ELF-1 (cell line): ENCODE results near the gene PHF21A.
"Not testable (repeated sequence)": the region's sequence is repeated elsewhere in the genome, so short reads cannot be mapped to it uniquely, and the experiment has no call there.

Experiments used
- DNase-seq: peaks from one replicate; pipeline ENCODE4 v3.0.0-alpha.2; 2016; ENCODE audit warnings: low read depth, low spot score

Gene PHF21A

DNA sequence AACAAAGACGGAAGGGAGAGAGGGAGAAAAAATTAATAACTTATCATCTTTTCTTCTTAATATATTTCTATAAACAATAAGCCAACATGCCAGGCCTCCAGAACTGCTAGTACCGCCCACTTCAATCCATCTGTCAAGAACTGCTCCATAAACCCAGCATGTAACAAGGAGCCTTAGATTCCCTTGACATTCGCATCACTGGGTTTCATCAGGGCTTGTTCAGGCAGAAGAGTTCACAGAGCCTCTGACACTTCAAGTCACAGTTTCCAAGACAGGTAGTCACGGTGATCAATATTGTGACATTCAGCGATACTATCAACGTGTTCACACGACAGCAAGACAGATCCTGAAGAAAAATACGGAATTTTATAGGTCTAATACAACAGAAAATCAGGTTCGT is 137.1 kb downstream of the PHF21A start:
- no peak for DNase-seq

DNA sequence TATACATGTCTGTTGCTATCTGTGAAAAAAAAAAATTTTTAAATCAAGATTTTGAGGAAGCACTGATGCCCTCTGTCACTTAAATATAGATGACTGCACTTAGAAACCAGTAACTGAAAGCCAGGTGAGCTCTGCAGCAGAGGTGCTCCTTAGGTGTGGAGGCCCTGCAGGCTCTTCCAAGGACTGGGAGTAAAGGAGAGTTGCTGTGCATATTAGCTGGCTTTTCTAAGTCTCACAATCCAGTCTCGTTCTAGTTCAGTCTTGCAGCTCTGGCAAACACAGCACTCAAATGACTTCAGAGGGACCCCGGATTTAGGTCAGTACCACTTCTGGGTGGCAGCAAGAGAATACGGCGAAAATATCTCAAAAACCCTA is 137.8 kb downstream of the PHF21A start:
- DNase-seq: peak; percentile 29

DNA sequence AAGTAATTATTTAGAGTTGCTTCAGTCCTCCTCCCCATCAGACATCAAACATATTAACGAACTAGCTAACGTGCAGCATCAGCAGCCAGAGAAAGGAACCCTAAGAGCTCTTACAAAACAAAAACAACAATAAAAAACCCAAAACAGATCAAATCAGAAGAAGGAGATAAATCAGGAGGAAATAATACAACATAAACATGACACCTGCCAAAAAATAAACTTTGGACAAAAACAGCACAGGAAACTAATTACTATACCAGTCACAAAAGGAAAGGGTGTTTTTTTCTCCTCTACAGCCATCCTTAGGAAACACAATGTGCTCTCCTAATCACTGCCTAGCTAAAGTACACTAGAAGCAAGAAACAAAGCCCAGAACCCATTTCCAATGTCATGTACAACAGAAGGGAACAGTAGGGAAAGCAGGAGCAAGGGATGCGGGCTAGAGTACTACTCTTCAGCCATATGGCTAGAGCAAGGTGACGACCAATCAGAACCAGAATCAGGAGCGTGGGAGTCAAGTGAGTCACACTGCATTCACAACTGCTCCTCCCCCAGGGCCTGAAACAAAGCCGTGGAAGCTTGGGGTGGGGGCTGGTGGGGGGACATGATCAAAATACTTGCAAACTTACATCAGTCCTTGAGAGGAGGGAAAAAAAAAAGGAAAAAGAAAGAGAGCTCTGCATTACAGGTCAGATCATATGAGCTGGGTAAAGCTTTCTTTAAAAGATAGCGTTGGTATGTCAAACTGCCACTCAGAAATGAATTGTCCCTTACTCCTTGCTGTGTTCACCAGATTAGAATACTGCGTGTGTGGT is 138.4 kb downstream of the PHF21A start:
- DNase-seq: peak; percentile 90

DNA sequence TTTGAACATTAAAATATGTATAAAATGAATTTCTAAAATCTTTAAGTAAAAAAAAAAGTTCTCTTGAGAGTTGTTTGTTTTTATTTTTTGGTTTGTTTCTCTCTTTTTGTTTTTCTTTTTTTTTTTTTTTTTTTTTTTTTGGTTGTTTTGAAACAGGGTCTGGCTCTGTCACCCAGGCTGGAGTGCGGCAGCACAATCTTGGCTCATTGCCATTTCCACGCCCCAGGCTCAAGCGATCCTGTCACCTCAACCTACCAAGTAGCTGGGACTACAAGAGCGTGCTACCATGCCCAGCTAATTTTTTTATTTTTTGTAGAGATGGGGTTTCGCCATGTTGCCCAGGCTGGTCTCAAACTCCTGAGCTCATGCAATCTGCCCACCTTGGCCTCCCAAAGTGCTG is 139.4 kb downstream of the PHF21A start:
- DNase-seq: not testable (repeated sequence)

DNA sequence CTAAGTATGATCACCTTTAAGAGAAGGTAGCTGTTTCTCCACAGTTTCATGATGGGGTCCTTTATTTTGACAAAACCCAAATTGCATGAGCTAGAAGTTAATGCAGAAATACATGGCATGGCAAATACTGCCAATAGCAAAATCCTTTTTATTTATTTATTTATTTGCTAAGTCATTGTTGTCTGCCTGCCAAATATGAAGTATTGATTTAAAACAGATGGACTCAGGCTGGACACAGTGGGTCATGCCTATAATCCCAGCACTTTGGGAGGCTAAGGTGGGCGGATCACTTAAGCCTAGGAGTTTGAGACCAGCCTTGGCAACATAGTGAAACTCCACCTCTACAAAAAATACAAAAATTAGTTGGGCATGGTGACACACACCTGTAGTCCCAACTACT is 146.4 kb downstream of the PHF21A start:
- DNase-seq: no peak

DNA sequence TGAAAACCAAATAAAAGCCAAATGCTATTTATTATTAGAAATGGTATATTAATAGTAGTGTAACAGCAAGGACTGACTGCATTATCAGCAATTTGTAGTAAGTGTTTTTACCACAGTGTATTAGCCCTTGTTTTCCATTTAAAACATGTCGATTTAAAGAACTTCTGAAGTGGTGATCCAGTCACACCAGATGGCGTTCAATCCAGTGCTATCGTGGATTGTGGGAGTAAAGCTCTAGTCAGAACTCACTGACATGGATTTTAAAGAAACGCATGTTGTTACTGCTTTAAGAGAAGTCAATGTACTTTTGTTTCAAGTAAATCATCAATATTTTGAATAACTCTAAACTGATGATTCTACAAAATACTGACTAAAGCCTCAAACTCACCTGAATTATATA is 147.7 kb downstream of the PHF21A start:
- no peak for DNase-seq

DNA sequence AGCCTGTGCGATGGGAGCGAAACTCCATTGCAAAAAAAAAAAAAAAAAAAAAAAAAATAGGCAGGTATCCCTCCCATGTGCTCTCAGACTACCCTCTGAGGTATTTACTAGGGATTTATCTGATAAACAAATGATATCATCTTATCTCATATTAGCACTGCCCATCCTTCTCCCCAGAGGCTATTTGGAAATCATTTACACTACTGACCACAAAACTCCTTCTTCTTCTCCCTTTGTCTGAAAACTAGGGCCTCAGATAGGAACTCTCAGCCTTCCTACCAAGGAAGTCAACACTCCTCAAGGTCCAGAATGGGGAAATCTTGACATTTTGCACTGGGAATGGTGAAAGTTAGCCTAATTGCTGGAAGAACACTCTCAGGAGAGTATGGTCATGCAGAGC is 152.4 kb downstream of the PHF21A start:
- DNase-seq: no peak

DNA sequence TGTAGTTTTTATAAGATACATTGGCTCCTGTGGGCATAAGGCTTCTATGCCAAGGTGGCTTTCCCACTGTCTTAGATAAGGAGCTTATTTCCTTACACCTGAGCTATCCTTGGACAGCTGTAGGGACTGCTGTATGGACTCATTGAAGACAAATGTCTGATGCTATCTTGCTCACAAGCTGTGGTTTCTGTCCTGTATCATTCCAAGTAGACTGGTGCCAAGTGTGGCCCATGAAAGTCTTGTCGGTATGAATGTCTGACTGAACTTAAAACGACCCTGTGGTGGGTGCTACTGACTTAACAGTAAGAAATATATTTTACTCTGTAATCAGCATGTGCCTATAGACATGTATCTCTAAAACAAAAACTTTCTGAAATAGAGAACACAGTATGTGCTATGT is 153.7 kb downstream of the PHF21A start:
- DNase-seq: no peak

DNA sequence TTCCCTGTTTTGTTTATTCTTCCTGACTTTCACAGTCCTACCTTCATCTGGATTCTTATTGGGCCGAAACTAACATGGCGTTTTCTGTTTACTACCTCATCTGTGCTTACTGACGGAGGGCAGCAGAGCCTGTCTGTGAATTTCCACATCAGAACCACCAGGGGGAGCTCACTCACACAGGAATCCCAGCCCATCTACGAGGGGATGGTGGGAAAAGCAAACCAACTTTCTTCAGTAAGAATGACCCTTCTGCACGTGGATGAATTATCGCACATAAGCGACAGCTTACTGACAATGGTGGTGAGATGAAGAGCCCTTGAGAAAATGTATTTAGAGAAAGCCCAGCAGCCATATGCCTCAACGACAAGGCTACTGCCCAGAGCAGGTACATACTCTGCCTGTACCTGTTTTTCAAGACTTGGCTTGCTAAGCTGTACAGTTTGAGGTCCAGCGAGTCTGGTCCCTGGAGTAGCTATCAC is 156.3 kb downstream of the PHF21A start:
- DNase-seq: peak; percentile 87

DNA sequence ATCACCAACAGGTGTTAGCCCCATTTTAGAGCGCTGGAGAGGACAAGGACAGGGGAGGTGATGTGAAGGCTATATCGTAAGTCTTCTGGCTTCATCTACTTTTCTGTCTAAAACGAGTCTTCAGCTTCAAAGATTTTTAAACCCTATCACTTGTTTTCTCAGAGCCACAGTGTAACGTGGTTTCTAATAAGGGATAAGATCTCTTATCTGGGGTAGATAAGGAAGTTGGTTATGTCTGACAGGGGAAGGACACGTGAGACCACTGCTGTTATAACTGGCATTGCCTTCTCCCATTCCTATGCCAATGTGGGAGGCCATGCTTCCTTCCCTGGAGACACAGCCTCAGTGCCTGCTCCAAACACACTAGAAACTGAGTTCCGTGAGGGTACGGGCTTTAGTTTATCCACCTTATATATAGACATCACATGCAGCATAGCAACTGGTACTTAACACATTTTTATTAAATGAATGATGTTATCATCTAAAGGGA is 159.5 kb downstream of the PHF21A start:
- no peak for DNase-seq

DNA sequence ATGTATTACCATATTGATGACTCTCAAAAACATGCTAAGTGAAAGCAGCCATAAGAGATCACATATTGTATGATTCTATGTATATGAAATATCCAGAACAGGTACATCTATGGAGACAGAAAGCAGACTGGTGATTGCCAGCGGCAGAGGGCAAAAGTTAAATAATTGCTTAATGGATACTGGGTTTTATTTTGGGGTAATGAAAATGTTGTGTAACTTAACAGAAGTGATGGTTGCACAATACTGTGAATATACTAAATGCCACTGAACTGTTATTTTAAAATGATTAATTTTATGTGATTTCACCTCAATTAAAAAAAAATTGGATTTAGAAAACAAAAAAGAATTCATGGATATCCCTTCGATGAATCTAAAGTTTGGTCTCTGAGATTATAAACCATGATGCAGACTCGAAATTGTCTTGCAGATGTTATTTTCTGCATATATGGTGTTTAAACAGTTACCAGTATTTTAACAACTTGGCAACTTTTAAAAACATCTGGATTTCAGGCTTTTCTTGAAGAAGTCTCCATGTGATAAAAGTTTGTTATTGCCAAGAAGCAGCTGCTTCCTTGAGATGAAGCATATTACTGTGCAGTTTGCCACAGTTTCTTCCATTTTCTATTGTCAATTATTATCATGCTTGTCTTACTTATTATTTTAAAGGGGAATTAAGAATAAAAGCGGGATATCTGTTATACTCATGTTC is 160.7 kb downstream of the PHF21A start:
- no peak for DNase-seq

DNA sequence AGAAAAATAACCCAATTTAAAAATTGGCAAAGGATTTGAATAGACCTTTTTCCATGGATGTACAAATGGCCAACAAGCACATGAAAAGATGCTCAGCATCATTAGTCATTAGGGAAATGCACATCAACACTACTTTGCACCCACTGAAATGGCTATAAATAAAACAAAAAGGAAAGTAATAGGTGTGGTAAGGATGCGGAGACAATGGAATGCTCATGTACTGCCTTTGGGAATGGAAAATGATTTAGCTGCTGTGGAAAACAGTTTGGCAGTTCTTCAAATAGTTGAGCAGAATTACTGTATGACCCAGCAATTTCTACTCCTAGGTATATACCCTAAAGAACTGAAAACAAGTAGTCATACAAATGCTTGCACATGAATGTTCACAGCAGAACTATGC is 161.4 kb downstream of the PHF21A start:
- no peak for DNase-seq

DNA sequence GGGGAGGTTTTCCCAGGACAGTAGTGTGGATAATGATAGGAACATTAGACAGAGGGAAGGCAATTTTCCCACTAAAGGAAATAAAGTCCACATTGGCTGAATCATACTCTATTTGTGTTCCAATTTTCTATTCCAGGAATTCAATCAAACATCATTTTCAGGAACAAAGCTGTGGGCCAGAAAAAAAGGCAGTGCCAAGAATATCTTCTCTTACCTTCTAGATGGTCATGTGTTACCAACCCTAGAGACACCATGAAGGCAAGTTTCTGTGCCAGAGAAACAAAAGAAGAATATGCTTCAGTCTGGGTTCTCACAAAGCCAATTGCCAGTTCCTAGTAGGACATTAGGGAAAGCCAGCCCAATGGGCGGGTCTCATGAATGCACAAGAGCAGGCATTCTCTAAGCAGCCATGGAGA is 171.3 kb downstream of the PHF21A start:
- no peak for DNase-seq

DNA sequence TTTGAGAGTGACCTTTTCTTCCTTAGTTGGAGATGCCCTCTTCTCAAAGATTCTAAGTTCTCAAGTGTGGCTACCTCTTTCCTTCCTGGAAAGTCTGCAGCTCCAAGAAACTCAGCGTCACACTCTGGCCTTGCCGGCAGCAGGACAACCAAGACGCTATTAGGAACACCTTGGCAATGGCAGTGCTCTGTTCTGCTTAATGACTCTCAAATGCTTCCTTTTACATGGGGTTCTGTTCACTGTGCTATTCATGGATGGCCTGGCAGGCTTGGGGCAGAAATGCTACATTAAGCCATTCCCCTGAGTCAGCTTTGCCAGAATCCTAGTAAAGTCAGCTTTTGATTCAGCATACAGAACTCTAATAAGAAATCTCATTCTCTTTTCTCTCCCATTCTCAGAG is 172.9 kb downstream of the PHF21A start:
- DNase-seq: no peak

DNA sequence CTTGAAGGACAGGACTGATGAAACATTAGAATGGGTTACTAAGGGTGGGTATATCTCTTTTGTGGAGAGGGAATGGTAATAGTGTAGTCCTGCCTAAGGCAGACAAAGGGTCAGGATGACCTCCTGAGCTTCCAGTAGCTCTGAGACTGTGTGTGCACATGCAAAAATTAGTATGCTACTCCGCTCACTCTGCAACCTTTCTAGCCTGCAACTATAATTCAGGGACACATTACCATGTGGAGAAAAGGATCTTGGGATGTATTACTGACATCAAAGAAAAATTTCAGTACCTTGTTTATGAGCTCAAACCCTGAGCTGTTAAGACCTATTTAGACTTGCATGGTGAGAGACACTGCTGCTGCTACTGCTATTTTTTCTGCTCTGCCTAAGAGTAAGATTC is 173.4 kb downstream of the PHF21A start:
- no peak for DNase-seq

DNA sequence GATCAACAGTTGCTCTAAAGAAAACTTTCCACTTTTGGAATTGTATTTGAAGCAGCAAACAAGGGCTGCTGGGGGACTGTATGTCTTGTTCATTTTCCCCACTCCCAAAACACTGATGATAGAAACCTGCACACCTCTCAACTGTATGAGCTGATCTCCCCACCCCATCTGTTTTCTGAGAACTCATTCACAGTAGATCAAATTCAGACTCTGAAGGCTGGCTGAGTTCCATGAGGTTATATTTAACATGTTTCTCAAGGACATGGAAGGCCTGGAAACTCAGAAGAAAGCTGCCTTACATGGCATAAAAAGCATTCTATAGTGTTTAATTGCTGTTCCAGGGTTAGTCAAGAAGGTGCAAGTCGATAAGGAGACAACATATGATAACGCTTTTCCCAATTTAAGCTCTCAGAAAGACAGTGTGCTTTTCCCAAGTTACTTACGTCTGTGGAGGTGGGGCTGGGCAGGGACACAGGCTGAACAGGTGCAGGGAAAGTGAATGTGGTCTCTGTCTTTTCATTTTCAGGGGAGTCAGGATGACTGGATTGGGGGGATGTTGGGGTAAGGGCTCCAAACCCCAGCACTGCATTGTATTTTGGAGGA is 175.8 kb downstream of the PHF21A start:
- DNase-seq: no peak

DNA sequence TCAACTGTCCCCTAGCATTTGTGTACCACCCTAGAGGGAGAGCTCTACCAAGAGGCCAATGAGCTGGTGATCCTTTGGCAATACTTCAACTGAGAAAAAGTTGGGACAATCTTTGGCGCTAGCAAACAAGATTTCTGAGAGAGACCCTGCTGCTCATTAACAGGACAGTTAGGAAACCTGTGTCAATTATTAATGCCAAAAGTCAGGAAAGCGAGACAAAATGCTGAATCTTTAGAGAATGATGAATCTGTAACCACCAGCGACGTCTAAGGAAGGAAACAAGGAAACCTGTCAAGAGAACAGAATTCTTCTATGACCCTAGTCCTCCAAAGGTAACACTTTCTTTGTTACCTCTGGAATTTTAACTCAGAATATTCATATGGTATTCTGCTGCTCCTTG is 178.9 kb downstream of the PHF21A start:
- DNase-seq: no peak

DNA sequence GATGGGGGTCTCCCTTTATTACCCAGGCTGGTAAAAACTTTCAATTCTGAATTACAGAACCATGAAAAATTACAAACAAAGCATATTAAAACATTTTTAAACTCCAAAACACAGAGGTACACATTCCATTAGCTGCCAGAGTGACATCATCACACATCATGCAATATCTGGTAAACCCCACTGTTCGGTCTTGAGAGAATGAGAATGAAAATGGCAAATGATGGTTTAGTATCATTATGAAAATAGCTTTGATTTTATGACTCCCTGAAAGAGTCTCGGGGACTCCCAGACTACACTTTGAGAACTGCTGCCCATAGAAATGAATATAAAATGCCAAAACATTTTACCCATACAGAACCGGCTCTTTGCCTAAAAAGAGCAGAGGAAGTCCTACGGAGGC is 180.0 kb downstream of the PHF21A start:
- DNase-seq: no peak

DNA sequence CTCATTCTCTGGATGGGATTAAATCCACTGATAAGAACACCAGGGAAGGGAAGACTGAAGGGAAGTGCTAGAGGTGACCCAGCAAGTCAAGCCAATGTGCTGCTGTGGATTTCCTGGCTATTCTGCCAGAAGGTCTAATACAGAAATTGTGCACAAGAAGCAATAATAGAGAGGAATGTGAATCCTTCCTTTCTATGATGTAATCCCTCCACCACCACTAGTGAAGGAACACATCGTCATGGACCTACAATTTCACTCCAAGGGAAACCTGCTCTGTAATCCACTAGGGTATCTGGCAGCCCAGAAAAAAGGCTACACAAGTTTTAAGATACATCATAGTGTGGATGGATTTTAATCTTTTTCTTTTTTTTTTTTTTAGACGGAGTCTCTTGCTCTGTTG is 181.4 kb downstream of the PHF21A start:
- DNase-seq: no peak

DNA sequence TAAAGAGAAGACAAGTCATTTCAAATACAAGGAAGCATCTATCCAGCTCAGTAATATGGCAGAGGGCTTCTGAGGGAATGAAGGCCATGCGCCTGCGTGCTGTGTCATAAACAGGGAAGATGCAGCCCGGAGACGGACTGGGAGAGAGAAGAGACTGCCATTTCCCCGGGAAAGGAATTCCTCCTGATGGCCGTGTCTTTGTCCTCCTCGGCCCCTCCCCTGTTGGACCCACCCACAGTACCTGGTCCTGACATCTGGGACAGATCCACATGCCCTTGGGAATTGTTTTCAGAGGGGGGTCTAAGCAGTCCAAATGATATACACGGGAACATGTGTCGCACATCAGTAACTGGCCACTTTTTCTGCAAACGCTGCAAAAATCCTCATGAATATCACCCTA is 183.3 kb downstream of the PHF21A start:
- no peak for DNase-seq

DNA sequence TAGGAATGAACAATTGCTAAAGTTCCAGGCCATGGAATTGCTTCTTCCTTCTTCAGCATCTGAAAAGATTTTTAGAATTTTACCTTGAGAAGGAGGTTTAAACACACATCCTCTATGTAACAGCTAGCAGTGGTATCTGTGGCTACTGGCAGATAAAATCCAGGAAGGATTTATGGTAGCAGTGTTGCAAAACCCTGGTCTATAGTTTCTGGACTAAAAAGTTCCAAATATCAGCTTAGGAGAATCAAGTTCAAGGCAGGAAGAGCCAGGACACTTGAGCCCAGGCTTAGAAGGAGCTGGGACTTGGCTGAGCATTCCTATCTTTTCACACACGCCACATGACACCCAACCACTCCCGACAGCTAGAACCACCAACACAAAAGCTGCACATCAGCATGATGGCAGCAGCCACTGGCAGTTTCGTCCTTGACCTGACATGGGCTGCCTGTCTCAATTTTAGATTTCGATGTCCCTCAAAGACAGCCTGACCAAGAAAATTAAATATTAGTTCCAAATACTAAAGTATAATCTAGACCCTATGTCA is 184.7 kb downstream of the PHF21A start:
- DNase-seq: no peak

DNA sequence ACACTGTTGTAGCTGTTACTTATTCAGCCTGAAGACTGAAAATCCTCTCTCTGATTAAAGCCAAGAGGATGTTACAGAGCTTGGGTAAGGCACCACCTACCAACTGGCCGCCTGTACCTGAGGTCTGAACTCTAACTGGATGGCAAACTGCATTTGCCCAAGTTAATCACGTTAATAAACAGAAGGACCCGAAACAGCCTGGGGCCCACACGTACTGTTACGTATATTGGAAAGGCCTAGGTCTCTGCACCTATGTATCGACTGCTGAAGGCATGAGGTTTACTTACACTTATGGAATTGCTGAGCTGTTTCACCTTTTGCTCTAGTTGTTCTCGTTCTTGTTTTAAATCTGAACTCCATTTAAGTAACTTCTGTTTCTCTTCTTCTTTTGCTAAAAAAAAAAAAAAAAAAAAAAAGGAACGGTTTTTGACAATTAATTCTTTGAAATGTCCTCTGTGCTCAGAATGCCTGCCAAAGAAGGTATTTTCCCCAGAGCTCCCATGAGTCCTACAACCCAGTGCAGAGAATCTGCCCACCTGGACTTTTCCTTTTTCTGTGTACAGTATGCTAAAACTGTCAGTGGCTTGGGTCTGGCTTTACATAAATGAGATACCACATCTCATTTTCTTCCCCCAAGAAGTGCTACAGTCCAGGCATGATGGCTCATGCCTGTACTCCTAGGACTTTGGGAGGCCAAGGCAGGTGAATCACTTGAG is 185.7 kb downstream of the PHF21A start:
- DNase-seq: no peak
